ENCODE data around the gene ABCC8. TPM values are rescaled to one million over a fixed set of nuclear protein-coding genes. Genes with fewer than 3 reads are reported as not detected.

The ABCC8 gene
- total RNA-seq, 2 donors from 2014 or later: 3.0 to 4.2 TPM

GRCh38 chr11:17347676-17348075, 129.0 kb downstream of the ABCC8 start:
- H3K27me3 ChIP-seq: no peaks in the 10 kb centered on the region
- no peak overlapping the region for H3K27ac ChIP-seq
- no peaks in the 10 kb centered on the region for H3K9me3 ChIP-seq
- no peak overlapping the region for H3K4me3 ChIP-seq
- peaks cover 0 to 14% of the 10 kb centered on the region in 2 donors for H3K4me1 ChIP-seq
- DNase-seq (ENCODE audit: low spot score): no peak
- TF ChIP-seq CTCF (IDR thresholded peaks at IDR 0.05): no peak
- no peaks in the 10 kb centered on the region for H3K36me3 ChIP-seq

GRCh38 chr11:17343907-17344306, 132.7 kb downstream of the ABCC8 start:
- Histone ChIP-seq H3K9me3 (no peaks in the 10 kb centered on the region), H3K36me3 (no peaks in the 10 kb centered on the region), H3K4me3 (no peak overlapping the region), H3K27ac (no peak overlapping the region), H3K4me1 (no peaks in the 10 kb centered on the region), H3K27me3 (no peaks in the 10 kb centered on the region)
- no peak for DNase-seq (ENCODE audit: low spot score)
- TF ChIP-seq CTCF (IDR thresholded peaks at IDR 0.05): no peak

GRCh38 chr11:17343257-17343656, 133.4 kb downstream of the ABCC8 start:
- Histone ChIP-seq H3K4me3 (no peak overlapping the region), H3K36me3 (no peaks in the 10 kb centered on the region), H3K9me3 (no peaks in the 10 kb centered on the region), H3K27me3 (no peaks in the 10 kb centered on the region), H3K27ac (no peak overlapping the region), H3K4me1 (no peaks in the 10 kb centered on the region)
- TF ChIP-seq CTCF (IDR thresholded peaks at IDR 0.05): no peak
- DNase-seq (ENCODE audit: low spot score): no peak

Other genes with a start within 250 kb of the ABCC8 start
- gene NUCB2, start 200.1 kb downstream of the ABCC8 start, total RNA-seq: 10 to 100 TPM; 61.6 to 85.7 TPM
- 1 to 10 TPM; 2.0 to 3.6 TPM for gene NCR3LG1, start 125.0 kb downstream of the ABCC8 start, total RNA-seq
- gene KCNJ11, start 88.2 kb downstream of the ABCC8 start, total RNA-seq: 10 to 100 TPM; 18.7 to 19.5 TPM
- gene USH1C, start 67.6 kb upstream of the ABCC8 start, total RNA-seq: not detected
- not detected for gene OTOG, start 70.4 kb upstream of the ABCC8 start, total RNA-seq
- not detected for gene MYOD1, start 242.7 kb upstream of the ABCC8 start, total RNA-seq

All from right atrium auricular region (tissue), 2 donors.